ENCODE measurements around the gene FKBP10.

DNA sequence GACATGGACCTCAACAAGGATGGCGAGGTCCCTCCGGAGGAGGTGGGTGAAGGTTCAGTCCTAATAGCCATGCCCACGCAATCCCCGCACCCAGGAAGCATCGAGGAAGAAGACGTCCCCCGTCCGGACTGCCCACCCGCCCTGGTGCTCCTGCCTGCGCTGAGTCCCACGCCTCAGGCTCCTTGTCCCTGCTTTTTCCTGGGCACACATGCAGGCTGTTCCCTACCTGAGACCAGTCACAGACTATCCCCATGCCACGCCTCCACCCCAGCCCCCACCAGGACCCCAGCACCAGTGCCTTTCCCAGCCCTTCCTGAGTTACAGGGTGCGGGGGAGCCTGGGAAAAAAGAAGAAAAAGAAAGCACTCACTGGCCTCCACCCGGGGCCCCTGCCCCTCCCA is 9.0 kb downstream of the FKBP10 start:
- TF ChIP-seq EZH2 (IDR thresholded peaks at IDR 0.05; ENCODE audit: borderline replicate concordance, low read depth, low read length, severe bottlenecking) (no peak), CTCF (IDR thresholded peaks at IDR 0.05; ENCODE audit: borderline replicate concordance, extremely low read depth, low read length, poor library complexity, severe bottlenecking) (no peak)
